DMS 273 (cell line): ENCODE data around the gene DPY19L2.
"Not testable (repeated sequence)": the region's sequence is repeated elsewhere in the genome, so short reads cannot be mapped to it uniquely, and the experiment has no call there.

Source experiments
- DNase-seq: peaks from one replicate; lab custom pipeline; 2025; ENCODE audit not compliant: unreplicated experiment; lab: John Stamatoyannopoulos, UW

Gene DPY19L2

DNA sequence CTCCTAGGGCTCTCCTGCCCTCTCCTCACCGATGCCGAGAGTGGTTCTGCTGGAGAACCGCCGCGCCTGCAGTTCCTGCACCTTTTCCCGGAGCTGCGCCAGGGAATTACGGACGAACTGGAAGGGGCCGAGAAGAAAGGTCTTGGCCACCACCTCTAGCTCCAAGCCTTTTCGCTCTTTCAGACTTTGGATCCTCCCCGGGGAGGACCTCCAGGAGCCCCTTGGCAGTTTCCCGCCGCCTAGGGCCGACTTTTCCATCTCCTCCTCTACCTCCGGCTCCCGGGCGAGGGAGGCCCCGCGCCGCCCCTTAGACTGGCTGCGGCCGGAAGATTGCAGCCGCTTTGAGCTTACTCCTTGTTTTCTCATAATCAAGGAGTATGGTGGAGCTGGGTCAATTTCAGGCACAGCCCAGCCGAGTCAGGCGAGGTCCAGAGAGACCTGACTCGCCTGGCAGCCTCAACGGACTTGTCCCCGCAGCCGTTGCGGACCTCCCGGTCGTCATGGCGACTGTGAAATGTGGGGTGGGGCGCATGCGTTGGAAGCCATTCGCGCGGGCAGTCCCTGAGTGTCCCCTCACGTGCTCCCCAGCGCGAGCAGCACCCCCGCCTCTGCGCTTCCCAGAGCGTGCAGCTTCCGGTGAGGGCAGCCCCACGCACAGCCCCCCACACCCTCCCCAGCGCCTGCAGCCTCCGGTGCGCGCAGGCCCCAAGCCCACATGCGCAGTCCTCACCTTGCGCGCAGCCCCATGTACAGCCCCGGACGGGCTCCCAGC is at the start of gene DPY19L2:
Gene DPY19L2 (minus strand): TSS at position 466 of the 772 bp plus-strand sequence. CDS start 100 bp downstream, at position 366.
- peak; percentile 90 for DNase-seq

DNA sequence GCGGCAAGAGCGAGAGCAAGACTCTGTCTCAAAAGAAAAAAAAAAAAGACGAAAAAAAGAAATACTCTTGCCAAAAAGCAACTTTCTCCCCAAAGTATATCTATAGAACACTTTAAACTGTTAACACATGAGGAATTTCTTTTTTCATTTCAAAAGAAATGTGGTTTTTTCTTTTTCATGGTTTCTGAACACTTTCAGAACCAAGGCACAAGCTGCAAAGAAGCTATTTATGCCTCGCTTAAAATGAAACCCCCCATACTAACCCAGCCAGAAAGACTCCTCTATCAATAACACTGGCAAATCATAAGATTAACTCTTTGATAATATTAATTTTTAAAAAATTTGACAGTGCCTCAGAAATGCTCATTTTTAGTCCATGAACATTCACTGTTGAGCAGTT is 48.6 kb upstream of the DPY19L2 start:
- not testable (repeated sequence) for DNase-seq

DNA sequence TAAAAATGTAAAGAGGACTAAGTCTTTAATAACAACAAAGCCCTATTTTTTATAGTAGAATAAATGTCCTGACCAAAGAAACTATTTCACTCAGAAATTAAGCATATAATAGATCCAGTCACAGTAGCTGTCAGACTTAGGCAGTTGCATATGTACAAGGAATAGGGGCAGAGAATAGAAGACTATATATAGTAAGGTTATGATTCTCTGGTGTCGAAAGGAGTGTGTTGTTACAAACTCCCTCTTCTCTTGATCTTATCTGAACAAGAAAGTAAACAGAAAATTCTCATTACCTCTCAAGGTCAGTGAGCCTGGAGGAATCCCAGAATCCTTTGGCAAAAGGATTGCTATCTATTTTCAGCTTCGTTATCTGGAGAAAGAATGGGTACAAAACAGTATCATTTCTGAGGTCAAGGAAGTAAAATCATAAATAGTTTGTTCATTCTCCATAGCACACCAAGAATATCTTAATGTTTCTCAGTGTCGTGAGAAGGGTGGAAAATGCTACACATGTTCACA is 46.9 kb upstream of the DPY19L2 start:
- not testable (repeated sequence) for DNase-seq

DNA sequence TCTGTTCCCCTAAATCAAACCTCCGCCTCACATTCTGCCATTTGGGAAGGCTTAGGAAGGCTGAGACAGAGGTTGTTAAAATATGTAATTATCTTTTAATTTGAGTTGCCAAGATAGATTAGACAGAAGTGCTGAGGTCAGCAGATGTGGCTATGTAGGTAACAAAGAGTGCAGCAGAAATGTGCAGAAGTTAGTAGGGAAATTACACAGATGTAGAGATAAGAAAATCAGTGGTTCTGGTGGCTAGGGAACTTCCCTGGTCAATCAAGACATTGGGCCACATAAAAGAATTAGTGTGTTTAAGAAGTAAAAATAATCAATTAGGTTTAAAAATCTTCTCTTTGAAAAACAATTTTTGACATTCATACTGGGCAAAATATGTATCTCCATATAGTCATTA is 46.1 kb upstream of the DPY19L2 start:
- DNase-seq, result not testable (repeated sequence)

DNA sequence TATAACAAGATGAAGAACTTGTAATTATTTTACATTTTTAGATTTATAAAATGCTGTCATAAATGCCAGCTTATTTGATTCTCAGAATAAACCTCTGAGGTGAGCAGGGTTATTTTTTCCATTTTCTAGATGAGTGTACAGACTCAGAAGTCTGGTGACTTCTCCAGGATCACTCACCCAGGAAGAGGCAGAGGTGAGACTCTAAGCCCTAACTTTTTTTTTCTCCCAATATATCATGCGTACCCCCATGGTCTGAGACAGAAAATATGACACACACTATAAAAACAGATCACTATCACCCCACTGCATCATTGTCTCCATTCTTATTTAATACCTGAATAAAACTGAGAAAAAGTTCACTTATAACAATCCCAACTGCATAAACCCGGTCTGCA is 45.4 kb upstream of the DPY19L2 start:
- DNase-seq, result not testable (repeated sequence)

DNA sequence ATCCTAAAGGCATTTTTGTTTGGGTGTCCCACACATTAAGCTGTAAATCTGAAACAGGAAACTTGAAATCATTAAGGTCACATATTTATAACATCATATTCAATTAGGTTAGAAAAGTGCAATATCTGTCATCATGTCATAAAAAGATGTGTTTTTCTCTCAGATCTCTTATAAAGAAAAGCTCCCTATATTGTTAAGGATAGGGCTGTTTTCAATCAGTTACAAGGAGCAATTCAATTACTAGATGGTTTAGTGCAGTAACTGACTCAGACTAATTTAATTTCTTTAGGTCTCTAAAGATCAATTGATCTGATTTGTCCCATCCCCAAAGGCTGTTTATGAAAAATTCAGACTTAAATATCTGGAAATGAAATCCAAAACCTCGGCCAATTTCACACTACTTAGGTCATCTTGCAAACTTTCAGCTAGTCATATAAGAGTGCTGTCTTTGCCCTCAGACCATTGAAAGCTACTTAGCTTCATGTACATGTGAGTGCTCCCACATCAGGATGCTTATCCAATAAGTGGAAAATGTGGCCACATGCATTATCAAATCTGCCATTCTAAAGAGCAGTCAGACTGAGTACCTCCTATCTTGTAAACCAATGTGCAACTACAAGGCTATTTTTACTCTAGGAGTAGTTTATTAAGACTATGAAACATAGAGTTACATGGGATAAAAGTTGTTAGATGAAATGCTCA is 44.8 kb upstream of the DPY19L2 start:
- not testable (repeated sequence) for DNase-seq

DNA sequence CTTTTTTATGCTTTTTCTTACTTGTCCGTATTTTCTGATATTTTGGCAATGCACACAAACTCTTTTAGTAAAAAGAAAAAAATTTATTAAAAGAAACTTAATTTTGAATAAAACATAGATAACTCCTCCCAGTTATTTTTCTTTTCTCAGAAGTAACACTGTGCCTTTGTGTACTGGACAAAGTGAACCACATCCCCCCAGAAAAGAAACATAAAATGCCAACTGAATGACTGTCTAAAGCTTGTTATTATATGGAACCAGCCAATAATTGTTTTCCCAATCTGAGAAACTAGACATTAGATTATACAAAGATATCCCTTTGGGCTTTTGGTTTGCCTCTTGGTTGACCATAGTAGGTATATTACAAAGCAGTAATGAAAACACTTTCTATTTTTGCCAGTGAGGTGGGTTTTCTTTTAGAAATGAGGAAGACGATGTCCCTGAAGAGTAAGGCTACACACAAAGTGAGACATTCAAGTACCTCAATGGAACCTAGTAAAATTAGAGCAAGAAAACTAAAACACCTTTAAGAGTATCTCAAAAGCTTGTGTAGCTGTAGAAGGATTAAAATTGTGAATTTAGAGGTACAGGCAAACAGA is 44.2 kb upstream of the DPY19L2 start:
- not testable (repeated sequence) for DNase-seq

DNA sequence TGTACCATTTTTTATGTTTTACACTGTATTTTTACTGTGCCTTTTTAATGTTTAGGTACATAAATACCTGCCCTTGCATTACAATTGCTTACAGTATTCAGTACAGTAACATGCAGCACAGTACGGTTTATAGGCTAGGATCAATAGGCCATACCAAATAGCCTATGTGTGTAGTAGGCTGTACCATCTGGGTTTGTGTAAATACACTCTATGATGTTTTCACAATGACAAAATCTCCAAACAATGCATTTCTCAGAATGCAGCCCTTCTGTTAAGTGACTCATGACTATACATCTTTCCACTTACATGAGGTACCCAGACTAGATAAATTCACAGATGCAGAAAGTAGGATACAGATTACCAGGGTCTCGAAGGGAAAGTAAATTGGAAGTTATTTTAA is 43.0 kb upstream of the DPY19L2 start:
- not testable (repeated sequence) for DNase-seq

DNA sequence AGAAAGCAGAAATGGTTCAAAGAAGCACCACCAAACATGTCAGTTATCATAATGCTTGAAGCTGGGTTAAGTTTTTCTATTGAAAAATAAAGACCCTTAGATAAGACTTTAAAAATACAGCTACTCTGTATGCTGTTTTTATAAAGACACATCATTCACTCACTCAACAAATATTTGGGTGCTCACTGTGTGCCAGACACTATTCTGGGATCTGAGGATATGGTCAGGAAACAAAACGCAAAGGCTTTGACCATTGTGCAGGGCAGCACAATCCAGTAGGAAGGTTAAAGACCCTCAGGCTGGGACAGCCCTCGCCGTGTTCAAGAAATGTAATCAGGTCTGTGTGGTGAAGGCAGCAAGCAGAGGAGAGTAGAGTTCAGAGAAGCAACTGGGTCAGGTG is 38.0 kb upstream of the DPY19L2 start:
- no peak for DNase-seq

DNA sequence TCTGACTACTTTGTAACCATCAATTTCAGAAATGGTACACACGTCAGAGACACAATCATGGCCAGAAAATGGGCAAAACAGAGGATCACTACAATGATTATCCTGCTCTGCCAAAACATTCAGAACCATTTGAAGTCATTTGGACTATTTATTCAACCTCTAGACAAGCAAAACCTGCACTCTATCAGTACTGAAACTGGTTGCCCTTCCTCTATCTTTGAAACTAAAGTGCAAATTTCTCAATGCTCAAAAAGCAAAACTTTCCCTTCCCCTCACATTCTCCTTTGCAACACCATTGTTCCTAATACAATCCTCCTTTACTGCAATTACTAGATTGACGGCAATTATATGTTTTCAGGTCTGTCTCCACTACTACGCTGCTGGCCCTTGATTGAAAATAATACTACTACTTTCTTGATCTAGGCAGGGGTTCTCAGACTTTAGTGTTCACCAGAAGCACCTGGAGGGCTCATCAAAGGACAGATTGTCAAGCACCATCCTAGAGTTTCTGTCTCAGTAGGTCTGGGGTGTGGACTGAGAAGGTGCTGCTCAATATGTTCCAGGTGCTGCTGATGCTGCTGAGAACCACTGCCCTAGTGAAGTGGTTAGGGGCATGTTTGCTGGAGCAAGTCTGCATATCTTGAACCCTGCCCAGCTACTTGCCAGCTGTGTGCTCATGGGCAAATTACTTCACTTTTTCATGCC is 31.5 kb upstream of the DPY19L2 start:
- not testable (repeated sequence) for DNase-seq

DNA sequence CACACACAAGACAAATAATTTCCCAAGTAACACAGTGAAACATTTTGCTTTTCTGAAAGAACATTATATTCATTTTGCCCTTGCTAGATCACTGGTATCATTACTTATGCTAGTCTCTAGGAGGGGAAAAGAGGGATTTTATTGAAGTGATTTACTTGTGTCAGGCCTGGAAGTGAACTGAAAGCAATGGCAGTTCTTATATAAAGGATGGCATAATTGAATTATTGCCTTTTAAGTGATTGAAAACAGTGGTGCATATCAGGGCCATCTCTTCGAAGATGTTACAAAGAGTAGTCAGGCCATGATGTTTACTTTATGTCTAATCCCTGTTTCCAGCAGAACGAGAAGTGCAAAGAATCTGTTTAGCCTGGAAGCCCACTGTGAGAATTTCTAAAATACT is 30.7 kb upstream of the DPY19L2 start:
- DNase-seq, result not testable (repeated sequence)

DNA sequence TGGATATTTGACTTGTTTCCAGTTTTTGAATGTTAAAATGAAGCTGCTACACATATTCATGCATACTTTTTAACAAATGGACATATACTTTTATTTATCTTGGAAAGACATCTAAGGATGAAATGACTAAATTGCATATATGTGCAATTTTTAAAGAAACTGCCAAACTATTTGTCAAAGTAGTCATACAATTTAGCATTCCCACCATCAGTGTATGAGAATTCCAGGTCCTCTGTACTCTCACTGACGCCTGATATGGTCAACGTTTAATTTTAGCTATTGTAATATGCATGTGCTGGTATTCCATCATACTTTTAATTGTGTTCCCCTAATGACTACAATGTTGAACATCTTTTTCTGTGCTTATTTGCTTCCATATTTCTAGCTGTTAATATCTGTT is 22.5 kb upstream of the DPY19L2 start:
- DNase-seq, result not testable (repeated sequence)

DNA sequence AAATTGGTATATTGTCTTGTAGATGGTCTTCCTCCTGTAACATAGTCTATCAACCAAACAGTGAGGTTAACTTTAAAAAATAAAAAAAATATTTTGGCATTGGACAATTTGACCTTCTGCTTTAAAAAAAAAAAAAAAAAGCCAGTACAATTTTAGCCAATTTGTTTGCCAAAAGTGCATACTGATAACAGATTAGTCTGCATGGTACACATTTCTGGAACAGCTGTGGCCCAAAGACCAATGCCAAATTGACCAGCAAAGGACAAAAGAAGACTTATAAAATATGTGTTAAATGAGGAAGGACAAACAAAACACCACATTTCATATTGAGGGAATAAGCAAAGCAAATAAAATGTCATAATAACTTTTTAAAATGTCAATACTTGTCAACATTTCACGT is 20.8 kb upstream of the DPY19L2 start:
- not testable (repeated sequence) for DNase-seq

DNA sequence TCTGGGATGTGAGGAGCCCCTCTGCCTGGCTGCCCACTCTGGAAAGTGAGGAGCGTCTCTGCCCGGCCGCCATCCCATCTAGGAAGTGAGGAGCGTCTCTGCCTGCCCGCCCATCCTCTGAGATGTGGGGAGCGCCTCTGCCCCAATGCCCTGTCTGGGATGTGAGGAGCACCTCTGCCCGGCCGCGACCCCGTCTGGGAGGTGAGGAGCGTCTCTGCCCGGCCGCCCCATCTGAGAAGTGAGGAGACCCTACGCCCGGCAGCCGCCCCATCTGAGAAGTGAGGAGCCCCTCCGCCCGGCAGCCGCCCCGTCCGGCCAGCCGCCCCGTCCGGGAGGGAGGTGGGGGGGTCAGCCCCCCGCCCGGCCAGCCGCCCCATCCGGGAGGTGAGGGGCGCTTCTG is 18.3 kb upstream of the DPY19L2 start:
- DNase-seq, result not testable (repeated sequence)

DNA sequence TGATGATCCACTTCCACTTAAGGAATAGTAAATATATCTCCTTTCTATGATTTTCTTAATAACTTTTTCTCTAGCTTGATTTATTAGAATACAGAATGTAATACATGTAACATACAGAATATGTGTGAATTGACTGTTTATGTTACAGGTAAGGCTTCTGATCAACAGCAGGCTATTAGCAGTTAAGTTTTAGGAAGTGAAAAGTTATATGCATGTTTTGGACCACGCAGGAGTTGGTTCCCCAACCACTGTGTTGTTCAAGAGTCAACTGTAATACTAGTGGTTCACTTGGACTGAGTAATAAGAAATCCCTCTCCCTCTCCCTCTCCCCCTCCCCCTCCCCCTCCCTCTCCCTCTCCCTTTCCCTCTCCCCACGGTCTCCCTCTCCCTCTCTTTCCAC is 17.5 kb upstream of the DPY19L2 start:
- DNase-seq, result not testable (repeated sequence)

DNA sequence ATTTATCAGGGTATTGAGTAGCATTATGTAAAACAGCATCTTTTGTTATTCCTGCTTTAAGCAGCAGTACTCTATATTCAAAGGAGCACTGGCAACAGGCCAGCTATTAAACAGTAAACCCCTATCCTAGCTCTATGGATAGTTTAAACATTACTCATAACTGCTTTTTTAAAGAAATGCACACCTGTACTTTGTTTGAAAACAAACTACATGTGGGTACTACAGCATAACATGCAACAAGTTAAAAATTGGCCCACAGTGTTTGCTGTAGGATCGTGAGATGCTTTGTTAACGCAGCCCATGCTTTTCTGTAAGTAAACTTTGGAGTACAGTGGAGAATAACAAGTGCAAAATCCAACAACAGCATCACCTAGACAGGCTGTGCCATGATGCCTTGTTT is 14.3 kb upstream of the DPY19L2 start:
- DNase-seq, result peak; percentile 2

DNA sequence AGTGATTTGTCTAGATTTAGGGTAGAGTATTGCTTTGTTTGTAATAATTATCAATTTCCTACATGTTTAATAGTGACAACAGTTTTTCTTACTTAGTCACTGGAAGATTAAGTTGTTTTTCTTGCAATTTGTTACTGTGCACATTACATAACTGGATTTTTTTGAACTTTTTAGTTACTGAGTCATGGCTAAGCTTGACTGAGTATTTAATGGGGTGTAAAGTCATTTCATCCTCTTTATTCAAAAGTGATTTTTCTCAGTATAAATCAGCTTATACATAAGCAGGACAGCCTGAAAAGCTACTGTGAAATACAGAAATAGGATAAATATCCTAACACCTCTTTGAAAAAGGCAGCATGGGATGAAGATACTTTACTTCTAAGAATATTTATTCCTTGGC is 12.5 kb upstream of the DPY19L2 start:
- DNase-seq, result not testable (repeated sequence)

DNA sequence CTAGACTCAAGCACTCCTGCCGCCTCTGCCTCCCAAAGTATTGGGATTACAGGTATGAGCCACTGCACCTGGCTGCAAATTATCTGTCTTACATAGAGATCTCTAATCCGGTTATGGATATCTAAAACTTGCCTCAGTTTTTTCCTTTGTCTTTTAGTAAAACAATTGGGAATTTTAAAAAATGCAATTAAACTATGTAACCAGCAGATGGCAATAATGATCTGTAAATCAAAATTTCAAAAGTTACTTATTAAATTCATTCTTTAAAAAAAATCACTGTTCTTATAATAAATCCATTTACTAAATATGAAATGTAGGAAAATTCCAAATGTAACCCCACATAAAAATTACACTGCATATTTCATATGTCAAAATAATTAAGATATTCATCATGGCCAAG is 4.3 kb upstream of the DPY19L2 start:
- not testable (repeated sequence) for DNase-seq

DNA sequence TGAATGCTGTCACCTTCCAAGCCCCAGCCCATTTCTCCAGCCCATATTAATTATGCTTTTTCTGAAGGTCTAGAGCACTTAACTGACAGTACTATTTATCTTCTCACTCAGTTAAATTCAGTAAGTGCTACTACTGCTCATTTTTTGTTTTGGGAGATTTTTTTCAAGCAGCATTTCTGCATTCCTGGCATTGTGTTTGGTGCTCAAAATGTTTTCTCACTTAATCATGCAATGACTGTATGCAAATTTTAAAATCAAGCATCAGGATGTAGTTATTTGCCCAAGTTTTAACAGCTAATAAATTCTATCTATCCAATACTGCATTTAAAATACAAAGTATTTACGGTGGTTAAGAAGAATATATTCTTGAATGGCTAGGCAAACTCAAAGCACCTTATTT is 1.6 kb upstream of the DPY19L2 start:
- DNase-seq, result not testable (repeated sequence)

DNA sequence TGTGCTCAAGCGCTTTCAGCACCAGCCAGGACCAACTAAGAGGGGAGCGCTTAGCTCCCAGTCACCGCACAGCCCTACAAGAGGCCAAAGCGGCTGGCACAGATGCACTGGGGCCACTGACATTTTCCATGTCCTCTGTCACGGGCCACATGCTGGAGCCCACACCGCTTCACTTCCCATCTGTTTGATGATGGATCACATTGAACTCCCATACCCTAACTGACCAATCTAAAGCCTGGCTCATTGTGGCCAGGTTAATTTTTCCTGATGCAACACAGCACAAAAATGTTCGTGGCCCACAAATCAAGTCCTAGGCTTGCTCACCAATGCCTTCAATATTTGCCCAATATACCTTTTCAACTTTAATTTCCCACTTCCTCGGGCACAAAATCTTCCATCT is 1.1 kb upstream of the DPY19L2 start:
- DNase-seq, result not testable (repeated sequence)

DNA sequence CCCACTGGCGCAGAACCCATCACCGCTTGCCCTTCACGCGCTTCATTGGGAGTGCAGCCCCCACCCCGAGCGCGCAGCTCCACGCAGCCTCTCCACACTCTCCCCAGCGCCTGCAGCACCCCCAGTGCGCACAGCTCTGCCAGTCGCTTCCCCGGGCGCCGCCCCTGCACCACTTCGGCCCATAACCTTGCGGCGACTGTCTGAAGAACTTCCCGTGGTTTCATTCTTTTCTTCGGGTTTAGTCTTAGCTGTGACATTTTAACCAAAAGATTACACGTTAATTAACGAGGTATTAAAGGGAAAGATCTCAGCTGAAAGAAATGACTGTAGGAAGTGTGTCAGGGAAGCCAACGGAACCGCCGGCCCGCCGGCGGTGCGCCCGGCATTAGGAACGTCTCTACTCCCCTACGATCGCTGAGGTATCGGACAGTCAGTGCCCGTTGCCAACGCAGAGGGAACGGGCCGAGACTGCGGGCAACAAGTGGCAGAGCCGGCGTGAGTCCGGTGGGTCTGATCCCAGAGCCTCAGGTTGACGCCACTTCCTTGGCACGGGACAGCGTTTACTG is 590 bp upstream of the DPY19L2 start:
- peak; percentile 33 for DNase-seq
